Stomach (tissue), 4 donors: Measurements from ENCODE around the gene CTDSPL.

Source experiments
- EP300 ChIP-seq: sonication (generic); formaldehyde crosslinking; IDR thresholded peaks from one replicate; pipeline ENCODE4 v1.6.1; 2017; ENCODE audit warnings: antibody characterized with exemption
- POLR2A ChIP-seq, 4 donors: fragments of 450-650 bp; IDR thresholded peaks; one replicate each; pipeline ENCODE4 v1.6.1; 2016; ENCODE audit warnings: antibody characterized with exemption in 4 of 4, control low read depth in 2 of 4, mild to moderate bottlenecking in 1 of 4, moderate library complexity in 1 of 4
- POLR2AphosphoS5 ChIP-seq, 3 donors: sonication (generic); formaldehyde crosslinking; IDR thresholded peaks; one replicate each; pipeline ENCODE4 v1.6.1; 2016; ENCODE audit warnings: antibody characterized with exemption in 3 of 3
- TF ChIP-seq, protein P1 (sequence below), 7 experiments: fragments of 450-650 bp in 4 of 7; fragments of 200-600 bp in 3 of 7; sonication (generic) in 3 of 7; IDR thresholded peaks; one replicate each; pipeline ENCODE4 v1.5.1; 2016 to 2019; ENCODE audit warnings: antibody characterized with exemption in 7 of 7, control low read depth in 2 of 7, mild to moderate bottlenecking in 1 of 7

DNA sequence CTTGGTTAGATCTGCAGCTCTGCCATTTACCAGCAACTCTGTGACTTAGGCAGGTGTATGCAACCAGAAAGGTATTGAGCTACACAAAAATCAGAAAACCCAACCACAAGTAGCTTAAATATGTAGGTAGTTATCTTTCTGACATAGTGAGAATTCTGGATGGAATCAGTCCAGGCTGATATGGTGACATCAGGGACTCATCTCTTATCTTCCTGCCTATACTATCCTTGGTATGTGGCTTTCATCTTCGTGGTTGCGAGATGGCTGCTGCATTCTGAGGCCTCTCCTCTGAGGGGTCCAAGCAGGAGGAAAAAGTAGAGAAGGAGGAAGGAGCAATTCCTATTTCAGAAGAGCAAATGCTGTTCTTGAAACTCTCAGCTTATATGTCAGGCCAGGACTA lies 40.0 kb downstream of the CTDSPL start:
- TF ChIP-seq, protein P1, sequence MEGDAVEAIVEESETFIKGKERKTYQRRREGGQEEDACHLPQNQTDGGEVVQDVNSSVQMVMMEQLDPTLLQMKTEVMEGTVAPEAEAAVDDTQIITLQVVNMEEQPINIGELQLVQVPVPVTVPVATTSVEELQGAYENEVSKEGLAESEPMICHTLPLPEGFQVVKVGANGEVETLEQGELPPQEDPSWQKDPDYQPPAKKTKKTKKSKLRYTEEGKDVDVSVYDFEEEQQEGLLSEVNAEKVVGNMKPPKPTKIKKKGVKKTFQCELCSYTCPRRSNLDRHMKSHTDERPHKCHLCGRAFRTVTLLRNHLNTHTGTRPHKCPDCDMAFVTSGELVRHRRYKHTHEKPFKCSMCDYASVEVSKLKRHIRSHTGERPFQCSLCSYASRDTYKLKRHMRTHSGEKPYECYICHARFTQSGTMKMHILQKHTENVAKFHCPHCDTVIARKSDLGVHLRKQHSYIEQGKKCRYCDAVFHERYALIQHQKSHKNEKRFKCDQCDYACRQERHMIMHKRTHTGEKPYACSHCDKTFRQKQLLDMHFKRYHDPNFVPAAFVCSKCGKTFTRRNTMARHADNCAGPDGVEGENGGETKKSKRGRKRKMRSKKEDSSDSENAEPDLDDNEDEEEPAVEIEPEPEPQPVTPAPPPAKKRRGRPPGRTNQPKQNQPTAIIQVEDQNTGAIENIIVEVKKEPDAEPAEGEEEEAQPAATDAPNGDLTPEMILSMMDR (IDR thresholded peaks at IDR 0.05) = no peak
- no peak for TF ChIP-seq EP300
- TF ChIP-seq POLR2AphosphoS5 (IDR thresholded peaks at IDR 0.05) = no peak
- no peak for TF ChIP-seq POLR2A (IDR thresholded peaks at IDR 0.05)
